ENCODE results near the gene CHMP6. TPM values are rescaled to one million over a fixed set of nuclear protein-coding genes. Genes with fewer than 3 reads are reported as not detected.

Gene CHMP6
- total and polyA plus RNA-seq, 4 donors, result 9.6 to 24.0 (median 16.7) TPM

- peaks cover 0 to 9% (median 0%) of the 10 kb centered on the region in 4 donors for H3K36me3 ChIP-seq (ENCODE audit: control insufficient read depth in 4 of 4, insufficient read depth in 3 of 4, low read depth in 1 of 4, low read length in 3 of 4)
- 94% methylated on average over 21 of the region's 21 CpGs for WGBS
- TF ChIP-seq NR2F2 (IDR thresholded peaks at IDR 0.05) (no peak), TAF1 (conservative IDR thresholded peaks at IDR 0.05) (no peak), JUND (IDR thresholded peaks at IDR 0.05) (no peak), EGR1 (IDR thresholded peaks at IDR 0.05; ENCODE audit: low read depth in 2 of 2) (no peak), CTCF (IDR thresholded peaks at IDR 0.05; ENCODE audit: low read depth, low read length, missing input control) (no peak), MAX (IDR thresholded peaks at IDR 0.05) (no peak), ZBTB33 (IDR thresholded peaks at IDR 0.05) (no peak), HNF4G (IDR thresholded peaks at IDR 0.05) (no peak), HNF4A (conservative IDR thresholded peaks at IDR 0.05) (no peak)
- DNase-seq (ENCODE audit: low spot score), result no peak
- no peaks in the 10 kb centered on the region for H3K27me3 ChIP-seq (ENCODE audit: control insufficient read depth in 4 of 4, insufficient read depth in 4 of 4, low read length in 3 of 4)
- H3K4me1 ChIP-seq (ENCODE audit: control insufficient read depth in 4 of 4, insufficient read depth in 4 of 4, low read length in 3 of 4), result no peaks in the 10 kb centered on the region
- no peak overlapping the region for H3K9ac ChIP-seq (ENCODE audit: low read depth in 1 of 2, low read length in 2 of 2)
- H3K27ac ChIP-seq (ENCODE audit: low read depth in 1 of 2, low read length in 2 of 2), result no peak overlapping the region
- H3K9me3 ChIP-seq (ENCODE audit: control insufficient read depth in 4 of 4, low read length in 3 of 4), result no peaks in the 10 kb centered on the region
- no peak overlapping the region for H3K4me3 ChIP-seq (ENCODE audit: low read depth in 1 of 3, low read length in 3 of 3)
Measured at GRCh38 chr17:80961541-80962330, 29.9 kb upstream of the CHMP6 start.

GRCh38 chr17:80962356-80963329, 29.0 kb upstream of the CHMP6 start:
- H3K27me3 ChIP-seq (ENCODE audit: control insufficient read depth in 4 of 4, insufficient read depth in 4 of 4, low read length in 3 of 4), result no peaks in the 10 kb centered on the region
- no peak for DNase-seq (ENCODE audit: low spot score)
- no peaks in the 10 kb centered on the region for H3K4me1 ChIP-seq (ENCODE audit: control insufficient read depth in 4 of 4, insufficient read depth in 4 of 4, low read length in 3 of 4)
- no peak overlapping the region for H3K27ac ChIP-seq (ENCODE audit: low read depth in 1 of 2, low read length in 2 of 2)
- H3K9ac ChIP-seq (ENCODE audit: low read depth in 1 of 2, low read length in 2 of 2), result no peak overlapping the region
- peaks cover 0 to 9% (median 0%) of the 10 kb centered on the region in 4 donors for H3K36me3 ChIP-seq (ENCODE audit: control insufficient read depth in 4 of 4, insufficient read depth in 3 of 4, low read depth in 1 of 4, low read length in 3 of 4)
- 96% methylated on average over 41 of the region's 41 CpGs for WGBS
- TF ChIP-seq MAX (IDR thresholded peaks at IDR 0.05) (no peak), CTCF (IDR thresholded peaks at IDR 0.05; ENCODE audit: low read depth, low read length, missing input control) (no peak), HNF4G (IDR thresholded peaks at IDR 0.05) (no peak), GABPA (IDR thresholded peaks at IDR 0.05 in 1 of 2, conservative IDR thresholded peaks at IDR 0.05 in 1 of 2) (no peak), REST (IDR thresholded peaks at IDR 0.05) (no peak), ATF3 (IDR thresholded peaks at IDR 0.05) (no peak), RAD21 (IDR thresholded peaks at IDR 0.05) (no peak), ZBTB33 (IDR thresholded peaks at IDR 0.05) (no peak), EGR1 (IDR thresholded peaks at IDR 0.05; ENCODE audit: low read depth in 2 of 2) (no peak)
- H3K4me3 ChIP-seq (ENCODE audit: low read depth in 1 of 3, low read length in 3 of 3), result no peak overlapping the region
- no peaks in the 10 kb centered on the region for H3K9me3 ChIP-seq (ENCODE audit: control insufficient read depth in 4 of 4, low read length in 3 of 4)

All from liver (tissue), 9 donors.